H1 (cell line): ENCODE results near the gene LHFPL2. TPM values are rescaled to one million over a fixed set of nuclear protein-coding genes. Genes with fewer than 3 reads are reported as not detected.

Experiments
- CTCF ChIA-PET: fragments of 300-600 bp; sonication (Branson Sonifier 250); formaldehyde crosslinking; loops from one replicate; lab custom pipeline; 2021; ENCODE audit not compliant: partially characterized antibody; lab: Charles Lee
- POLR2A ChIA-PET: fragments of 300-600 bp; sonication (Branson Sonifier 250); formaldehyde crosslinking; loops from one replicate; lab custom pipeline; 2021; ENCODE audit warnings: inconsistent platforms; ENCODE audit not compliant: partially characterized antibody; lab: Charles Lee
- DNase-seq, 2 experiments: peaks; one replicate each; pipeline versions ENCODE4 v3.0.0 to v3.0.0-alpha.2; 2010 to 2022; ENCODE audit warnings: low spot score in 2 of 2, low read depth in 1 of 2, mixed read lengths in 1 of 2
- FAIRE-seq: peaks from 2 replicates; lab custom pipeline; 2011; peaks lifted over from hg19 to GRCh38; lab: Jason Lieb, UNC
- H2AFZ ChIP-seq: 2 replicates; pipeline ENCODE4 v1.8.1; 2012; ENCODE audit warnings: low read length, inconsistent platforms
- H2AK5ac ChIP-seq: 2 replicates; pipeline ENCODE4 v1.6.1; 2013; ENCODE audit warnings: low read depth, low read length
- H2BK120ac ChIP-seq: replicated peaks from 2 replicates; pipeline ENCODE3; 2013; ENCODE audit warnings: low read depth, low read length, inconsistent platforms
- H2BK12ac ChIP-seq: 2 replicates; pipeline ENCODE4 v1.6.1; 2013; ENCODE audit warnings: low read depth, low read length
- H2BK15ac ChIP-seq: 2 replicates; pipeline ENCODE4 v1.6.1; 2013; ENCODE audit warnings: low read length
- H2BK20ac ChIP-seq: 2 replicates; pipeline ENCODE4 v1.6.1; 2013; ENCODE audit warnings: low read length
- H2BK5ac ChIP-seq: 2 replicates; pipeline ENCODE4 v1.6.1; 2013; ENCODE audit warnings: low read depth, low read length
- H3K14ac ChIP-seq: 2 replicates; pipeline ENCODE4 v1.6.1; 2013; ENCODE audit warnings: inconsistent platforms; ENCODE audit not compliant: insufficient read length
- H3K18ac ChIP-seq: 2 replicates; pipeline ENCODE4 v1.6.1; 2013; ENCODE audit warnings: low read length; ENCODE audit errors: extremely low read depth
- H3K23ac ChIP-seq: 2 replicates; pipeline ENCODE4 v1.6.1; 2013; ENCODE audit warnings: inconsistent platforms; ENCODE audit not compliant: insufficient read length
- H3K23me2 ChIP-seq: 2 replicates; pipeline ENCODE4 v1.6.1; 2013; ENCODE audit warnings: low read depth, low read length
- H3K27ac ChIP-seq: 2 replicates; pipeline ENCODE4 v1.6.1; 2011; ENCODE audit warnings: low read depth, low read length, inconsistent platforms
- H3K27me3 ChIP-seq, 4 experiments: replicated peaks in 1 of 4; 1 replicate in 1 of 4; 2 replicates in 3 of 4; pipeline versions ENCODE4 v1.6.1 to v1.8.1; 2011 to 2013; ENCODE audit warnings: low read length in 3 of 4, mild to moderate bottlenecking in 3 of 4, inconsistent platforms in 2 of 4, mixed read lengths in 2 of 4, moderate library complexity in 1 of 4; ENCODE audit not compliant: control insufficient read depth in 3 of 4, insufficient read depth in 3 of 4; ENCODE audit errors: extremely low read depth in 1 of 4
- H3K36me3 ChIP-seq, 4 experiments: 2 replicates each; pipeline versions ENCODE4 v1.6.1 to v1.8.1; 2011 to 2013; ENCODE audit warnings: mild to moderate bottlenecking in 4 of 4, low read length in 3 of 4, moderate library complexity in 2 of 4, control low read depth in 1 of 4, inconsistent platforms in 1 of 4; ENCODE audit not compliant: insufficient read depth in 4 of 4, control insufficient read depth in 2 of 4
- H3K4ac ChIP-seq: replicated peaks from 2 replicates; pipeline ENCODE3; 2013; ENCODE audit warnings: low read length, low read depth, mixed read lengths, inconsistent platforms; ENCODE audit not compliant: insufficient read length
- H3K4me1 ChIP-seq, 4 experiments: replicated peaks in 1 of 4; 1 replicate in 1 of 4; 2 replicates in 3 of 4; pipeline versions ENCODE4 v1.6.1 to v1.8.1; 2011 to 2013; ENCODE audit warnings: low read length in 3 of 4, inconsistent platforms in 2 of 4, mixed read lengths in 1 of 4; ENCODE audit not compliant: insufficient read depth in 4 of 4, control insufficient read depth in 3 of 4
- H3K4me2 ChIP-seq, 2 experiments: 2 replicates each; pipeline versions ENCODE4 v1.6.1 to v1.8.1; 2011 to 2013; ENCODE audit warnings: low read depth in 2 of 2, low read length in 2 of 2, control low read depth in 1 of 2, inconsistent platforms in 1 of 2, mild to moderate bottlenecking in 1 of 2; ENCODE audit not compliant: insufficient read depth in 1 of 2
- H3K4me3 ChIP-seq, 4 experiments: fragments of 200-600, 300-600 bp in 1 of 4; sonication (generic), shearing (Covaris generic), sonication (Bioruptor Twin) in 1 of 4; 2 replicates each; pipeline versions ENCODE4 v1.5.1 to v1.8.1; 2011 to 2016; ENCODE audit warnings: low read length in 4 of 4, low read depth in 3 of 4, control low read depth in 2 of 4, inconsistent platforms in 2 of 4, mild to moderate bottlenecking in 2 of 4, mixed read lengths in 1 of 4, moderate library complexity in 1 of 4; ENCODE audit not compliant: insufficient read depth in 2 of 4; ENCODE audit errors: extremely low read depth in 1 of 4
- H3K56ac ChIP-seq: replicated peaks from 2 replicates; pipeline ENCODE3; 2013; ENCODE audit warnings: low read depth, mild to moderate bottlenecking, mixed read lengths, low read length, inconsistent platforms; ENCODE audit not compliant: insufficient read length
- H3K79me1 ChIP-seq: 2 replicates; pipeline ENCODE4 v1.6.1; 2013; ENCODE audit warnings: low read depth, low read length, control low read depth
- H3K79me2 ChIP-seq, 2 experiments: 2 replicates each; pipeline versions ENCODE4 v1.6.1 to v1.8.1; 2012 to 2013; ENCODE audit warnings: low read length in 2 of 2, mild to moderate bottlenecking in 2 of 2, inconsistent platforms in 1 of 2; ENCODE audit not compliant: insufficient read depth in 2 of 2, control insufficient read depth in 1 of 2
- H3K9ac ChIP-seq, 4 experiments: replicated peaks in 1 of 4; 1 replicate in 1 of 4; 2 replicates in 3 of 4; pipeline versions ENCODE4 v1.6.1 to v1.8.1; 2011 to 2013; ENCODE audit warnings: low read depth in 3 of 4, low read length in 3 of 4, control low read depth in 2 of 4, mild to moderate bottlenecking in 2 of 4, moderate library complexity in 2 of 4, inconsistent platforms in 1 of 4; ENCODE audit errors: extremely low read depth in 1 of 4
- H3K9me3 ChIP-seq, 2 experiments: 2 replicates each; pipeline versions ENCODE4 v1.6.1 to v1.8.1; 2012 to 2013; ENCODE audit warnings: mild to moderate bottlenecking in 2 of 2, moderate library complexity in 2 of 2, control low read depth in 1 of 2, inconsistent platforms in 1 of 2, low read depth in 1 of 2, low read length in 1 of 2, mixed read lengths in 1 of 2; ENCODE audit not compliant: insufficient read depth in 2 of 2
- H4K20me1 ChIP-seq, 2 experiments: replicated peaks in 1 of 2; 2 replicates each; pipeline versions ENCODE3 to v1.8.1; 2011 to 2013; ENCODE audit warnings: inconsistent platforms in 2 of 2, low read length in 2 of 2, mild to moderate bottlenecking in 1 of 2; ENCODE audit not compliant: insufficient read depth in 2 of 2, control insufficient read depth in 1 of 2
- H4K5ac ChIP-seq: 2 replicates; pipeline ENCODE4 v1.6.1; 2013; ENCODE audit warnings: low read length, low read depth, mixed read lengths, inconsistent platforms; ENCODE audit not compliant: insufficient read length
- H4K8ac ChIP-seq: 2 replicates; pipeline ENCODE4 v1.8.0; 2013; ENCODE audit warnings: mild to moderate bottlenecking, moderate library complexity, low read length, inconsistent platforms; ENCODE audit not compliant: insufficient read depth; ENCODE audit errors: extremely low read depth
- H4K91ac ChIP-seq: replicated peaks from 2 replicates; pipeline ENCODE3; 2013; ENCODE audit warnings: low read length, mixed read lengths, inconsistent platforms; ENCODE audit not compliant: insufficient read length
- ATF2 ChIP-seq: IDR thresholded peaks from 2 replicates; pipeline ENCODE4 v1.6.1; 2012; ENCODE audit warnings: low read length, inconsistent platforms
- CTBP2 ChIP-seq: IDR thresholded peaks from 2 replicates; pipeline ENCODE4 v1.7.0; 2011; ENCODE audit warnings: borderline replicate concordance, mild to moderate bottlenecking, moderate library complexity, mixed read lengths, low read length; ENCODE audit not compliant: insufficient read depth, insufficient read length
- KDM4A ChIP-seq: IDR thresholded peaks from one replicate; pipeline ENCODE4 v1.7.1; 2012; ENCODE audit warnings: low read depth, mild to moderate bottlenecking, moderate library complexity, low read length, inconsistent platforms; ENCODE audit not compliant: severe bottlenecking
- RNF2 ChIP-seq: fragments of 200-900, 300-1000 bp; sonication (generic); IDR thresholded peaks from 2 replicates; pipeline ENCODE4 v1.7.1; 2016; ENCODE audit warnings: borderline replicate concordance, low read depth, mild to moderate bottlenecking, antibody characterized with exemption, low read length; ENCODE audit not compliant: poor library complexity, severe bottlenecking; ENCODE audit errors: missing control alignments
- SUZ12 ChIP-seq: fragments of 200-600 bp; sonication (generic); IDR thresholded peaks from 2 replicates; pipeline ENCODE4 v1.6.1; 2012; ENCODE audit warnings: mild to moderate bottlenecking, inconsistent platforms, low read length, moderate library complexity, mixed read lengths
- WGBS, 2 experiments: shearing (Covaris generic) in 1 of 2; methylation state at CpG; one replicate each; pipeline versions ENCODE4 v1.1.6 to v1.1.7; 2013 to 2015; ENCODE audit warnings: low lambda C conversion rate in 2 of 2, mixed read lengths in 2 of 2, inconsistent platforms in 1 of 2, low coverage in 1 of 2, missing lambda C conversion rate in 1 of 2; ENCODE audit not compliant: insufficient replicate concordance in 2 of 2, insufficient coverage in 1 of 2, insufficient read length in 1 of 2; ENCODE audit errors: extremely low coverage in 1 of 2, missing lambda C conversion rate in 1 of 2; 5-methylcytosine and 5-hydroxymethylcytosine counted together
- polyA plus RNA-seq, 7 experiments: library from polyadenylated mRNA; depleted of rRNA in 3 of 7; stranded (reverse) in 5 of 7; unstranded in 2 of 7; fragments of >200 nt in 5 of 7; fragments of 200-250 nt in 2 of 7; gene quantifications; 1 replicate in 5 of 7; 2 replicates in 1 of 7; 4 replicates in 1 of 7; pipeline versions ENCODE4 v1.2.1 to v1.2.3, GENCODE V29; 2011 to 2013; ENCODE audit warnings: missing spikeins in 2 of 7, mixed read lengths in 2 of 7
- total RNA-seq: library from RNA; stranded (reverse); fragmentation: NEBNext Ultra II Directional; extraction: Animal tissue kit (Norgen Biotek cat#: 25700); gene quantifications from 2 replicates; pipeline ENCODE4 v1.2.1, GENCODE V29; 2021

The LHFPL2 gene
- total and polyA plus RNA-seq, 2 of the 8 experiments (the other 6 are each of a cell fraction or from before 2014, with no cell fraction given): 9.6 to 43.0 TPM

- Histone ChIP-seq H2AK5ac (no peak overlapping the region), H3K56ac (no peak overlapping the region), H3K18ac (no peak overlapping the region), H2BK15ac (no peak overlapping the region), H2BK20ac (no peak overlapping the region), H3K9me3 (0 out of 4 replicates have a peak, but pooled peaks cover 0 to 4% of the 10 kb centered on the region in 2 experiments), H3K36me3 (peaks cover 0 to 5% (median 2%) of the 10 kb centered on the region in 4 experiments; a peak in 2 of 8 replicates), H3K4me1 (no peaks in the 10 kb centered on the region), H3K23ac (no peak overlapping the region), H3K4me3 (no peak overlapping the region)
- FAIRE-seq: no peak
- TF ChIP-seq CTBP2: no peak
- TF ChIP-seq ATF2: no peak
- TF ChIP-seq KDM4A: no peak
- TF ChIP-seq RNF2: no peak
- TF ChIP-seq SUZ12: no peak
- TF ChIP-seq, all 59 proteins: peak for 0
- H2BK12ac ChIP-seq: no peak overlapping the region
- no peak overlapping the region for H3K4ac ChIP-seq
- no peaks in the 10 kb centered on the region for H3K79me2 ChIP-seq
- H4K20me1 ChIP-seq: no peaks in the 10 kb centered on the region
- H2BK120ac ChIP-seq: no peak overlapping the region
- H3K23me2 ChIP-seq: no peaks in the 10 kb centered on the region; the same call in 1 of the 2 replicates
- H4K91ac ChIP-seq: no peak overlapping the region
- no peaks in the 10 kb centered on the region for H3K79me1 ChIP-seq
- no peak overlapping the region for H3K14ac ChIP-seq
- no peak overlapping the region for H4K8ac ChIP-seq
- no peak overlapping the region for H3K27ac ChIP-seq
- no peak overlapping the region for H2AFZ ChIP-seq
- no peak for DNase-seq
- H3K4me2 ChIP-seq: no peak overlapping the region
- no peak overlapping the region for H4K5ac ChIP-seq
- no peak overlapping the region for H2BK5ac ChIP-seq
- CTCF ChIA-PET: interaction anchor here (0.7 kb wide), 1 partner anchor 307 kb away, joined by 3 read pairs; no protein-coding TSS in a partner anchor
- POLR2A ChIA-PET: no interaction called here
- H3K27me3 ChIP-seq: no peaks in the 10 kb centered on the region
- WGBS, 2 experiments: 48% methylated on average over 2 of the region's 3 CpGs; no CpG with 5 or more reads in 1 of the 2 experiments
- H3K9ac ChIP-seq: no peak overlapping the region
These were observed 200.7 kb downstream of the LHFPL2 start for GRCh38 chr5:78447775-78448424.
